SJCRH30 (cell line): Measurements from ENCODE around the gene DDX1. TPM values are rescaled to one million over a fixed set of nuclear protein-coding genes. Genes with fewer than 3 reads are reported as not detected.

Experiments
- DNase-seq, 2 experiments: peaks; one replicate each; pipeline ENCODE4 v3.0.0-alpha.2; 2015 to 2020
- H3K27ac ChIP-seq: fragments of 250-450 bp; sonication (Bioruptor Pico); 2 replicates; pipeline ENCODE4 v1.5.1; 2020; ENCODE audit warnings: mild to moderate bottlenecking, moderate library complexity
- H3K27me3 ChIP-seq: fragments of 250-450 bp; sonication (Bioruptor Pico); 2 replicates; pipeline ENCODE4 v1.5.1; 2020; ENCODE audit warnings: mild to moderate bottlenecking, moderate library complexity
- H3K36me3 ChIP-seq: fragments of 250-450 bp; sonication (Bioruptor Pico); 2 replicates; pipeline ENCODE4 v1.5.1; 2020; ENCODE audit warnings: mild to moderate bottlenecking, moderate library complexity
- H3K4me1 ChIP-seq: fragments of 250-450 bp; sonication (Bioruptor Pico); 2 replicates; pipeline ENCODE4 v1.5.1; 2020; ENCODE audit warnings: mild to moderate bottlenecking, moderate library complexity
- H3K4me3 ChIP-seq: fragments of 250-450 bp; sonication (Bioruptor Pico); 2 replicates; pipeline ENCODE4 v1.5.1; 2020; ENCODE audit warnings: mild to moderate bottlenecking, moderate library complexity
- H3K9me3 ChIP-seq: fragments of 250-450 bp; sonication (Bioruptor Pico); replicated peaks from 2 replicates; pipeline ENCODE4 v1.5.1; 2020; ENCODE audit warnings: mild to moderate bottlenecking, moderate library complexity
- total RNA-seq: library from RNA; depleted of rRNA; stranded (reverse); fragments of >200 nt; shearing (Covaris generic); gene quantifications from 2 replicates; pipeline ENCODE4 v1.2.3, GENCODE V29; 2014

DDX1 gene
- total RNA-seq, 1 experiment from 2014 or later = 139 TPM

DNA sequence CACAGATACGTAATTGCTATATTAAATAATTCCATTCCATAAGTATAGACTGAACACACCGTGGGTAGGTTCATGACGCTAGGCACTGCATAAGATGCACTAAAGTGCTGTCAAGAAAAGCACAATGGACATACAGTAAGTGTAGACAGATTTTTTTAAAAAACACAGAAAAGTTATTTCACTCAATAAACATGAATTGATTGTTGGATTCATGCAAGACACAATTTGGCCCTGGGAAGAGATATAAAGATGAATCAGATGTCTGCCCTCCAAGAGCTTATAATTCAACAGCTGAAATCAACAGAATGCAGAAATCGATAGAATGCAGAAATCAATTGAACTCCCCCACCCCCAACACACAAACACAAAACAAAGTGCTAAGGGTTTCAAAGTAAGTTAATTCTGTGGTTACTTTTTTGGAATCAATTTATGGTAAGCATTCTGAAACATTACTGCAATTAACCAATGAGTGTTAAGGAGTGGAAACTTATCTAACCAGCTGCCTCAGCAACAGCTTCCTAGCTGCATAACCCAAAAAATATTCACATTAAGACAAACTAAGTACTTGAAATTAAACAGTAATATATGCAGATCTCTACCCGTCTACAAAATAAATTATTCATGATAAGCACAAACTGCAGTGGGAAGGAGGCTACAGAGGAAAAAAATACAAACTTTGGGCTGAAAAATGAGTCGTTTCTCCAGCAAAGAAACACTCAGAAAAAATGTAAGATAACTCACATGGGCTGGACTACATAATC is 32.1 kb upstream of the DDX1 start:
- Histone ChIP-seq H3K27me3 (no peaks in the 10 kb centered on the region), H3K9me3 (no peaks in the 10 kb centered on the region), H3K27ac (no peak overlapping the region)

GRCh38 chr2:15560140-15560987 is 31.3 kb upstream of the DDX1 start:
- H3K36me3 ChIP-seq = no peaks in the 10 kb centered on the region; the same call in 1 of the 2 replicates
- peak; percentile 27 to 53 for DNase-seq
- no peaks in the 10 kb centered on the region for H3K9me3 ChIP-seq

More for the DNA sequence above, 32.1 kb upstream of the DDX1 start:
- peak overlapping the region; percentile 77 for H3K4me3 ChIP-seq
- no peaks in the 10 kb centered on the region; the same call in 1 of the 2 replicates for H3K36me3 ChIP-seq
- DNase-seq = no peak
- H3K4me1 ChIP-seq = peaks cover 17% of the 10 kb centered on the region

DNA sequence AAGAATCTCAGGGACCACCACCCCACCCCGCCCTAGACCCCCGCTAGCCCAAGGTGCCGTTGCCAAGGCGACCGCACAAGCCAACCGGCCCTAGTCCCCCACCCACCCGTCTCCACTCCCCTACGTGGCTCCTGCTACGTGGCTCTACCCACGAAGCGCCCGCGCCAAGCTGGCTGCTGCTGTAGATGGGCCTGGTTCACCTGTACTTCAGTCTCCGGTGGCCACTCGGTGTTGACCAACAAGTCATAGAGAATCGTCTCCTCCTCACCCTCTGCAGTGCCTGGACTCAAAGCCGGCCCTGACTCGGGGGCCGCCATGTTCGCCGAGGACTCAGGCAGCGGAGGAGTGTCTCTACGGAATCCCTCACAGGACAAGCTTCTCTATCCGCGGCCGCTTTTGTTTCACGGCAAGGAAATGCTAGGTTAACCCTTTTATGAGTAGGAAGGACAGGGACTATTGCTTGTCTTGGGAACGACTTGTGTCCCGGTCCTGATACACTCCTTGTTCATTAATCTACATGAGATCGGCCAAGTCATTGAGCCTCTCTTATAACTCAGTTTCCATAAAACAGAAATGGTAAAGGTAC is 30.6 kb upstream of the DDX1 start, which contains the start of gene NBAS:
TSS of gene NBAS (minus strand) at position 347 of the 586 bp plus-strand sequence. CDS start at position 317, 30 bp downstream.
- Histone ChIP-seq H3K9me3 (no peaks in the 10 kb centered on the region), H3K36me3 (no peaks in the 10 kb centered on the region; the same call in 1 of the 2 replicates), H3K4me1 (peaks cover 17% of the 10 kb centered on the region), H3K27ac (peak within 1 kb of the TSS; percentile 83), H3K4me3 (peak within 1 kb of the TSS; percentile 77), H3K27me3 (no peaks in the 10 kb centered on the region)
- peak; percentile 90 to 95 for DNase-seq

More at GRCh38 chr2:15560140-15560987, 31.3 kb upstream of the DDX1 start:
- 0 out of 2 replicates have a peak overlapping the region, but pooled peaks have one; percentile 2 for H3K27ac ChIP-seq
- H3K27me3 ChIP-seq = no peaks in the 10 kb centered on the region
- H3K4me3 ChIP-seq = peak overlapping the region; percentile 77
- peaks cover 17% of the 10 kb centered on the region for H3K4me1 ChIP-seq

GRCh38 chr2:15561574-15562344 is 29.9 kb upstream of the DDX1 start:
- H3K9me3 ChIP-seq = no peaks in the 10 kb centered on the region
- H3K4me3 ChIP-seq = peak overlapping the region; percentile 77
- peak; percentile 40 to 71 for DNase-seq
- H3K27me3 ChIP-seq = no peaks in the 10 kb centered on the region
- H3K36me3 ChIP-seq = no peaks in the 10 kb centered on the region
- H3K27ac ChIP-seq = peak overlapping the region; percentile 83
- peaks cover 17% of the 10 kb centered on the region for H3K4me1 ChIP-seq

DNA sequence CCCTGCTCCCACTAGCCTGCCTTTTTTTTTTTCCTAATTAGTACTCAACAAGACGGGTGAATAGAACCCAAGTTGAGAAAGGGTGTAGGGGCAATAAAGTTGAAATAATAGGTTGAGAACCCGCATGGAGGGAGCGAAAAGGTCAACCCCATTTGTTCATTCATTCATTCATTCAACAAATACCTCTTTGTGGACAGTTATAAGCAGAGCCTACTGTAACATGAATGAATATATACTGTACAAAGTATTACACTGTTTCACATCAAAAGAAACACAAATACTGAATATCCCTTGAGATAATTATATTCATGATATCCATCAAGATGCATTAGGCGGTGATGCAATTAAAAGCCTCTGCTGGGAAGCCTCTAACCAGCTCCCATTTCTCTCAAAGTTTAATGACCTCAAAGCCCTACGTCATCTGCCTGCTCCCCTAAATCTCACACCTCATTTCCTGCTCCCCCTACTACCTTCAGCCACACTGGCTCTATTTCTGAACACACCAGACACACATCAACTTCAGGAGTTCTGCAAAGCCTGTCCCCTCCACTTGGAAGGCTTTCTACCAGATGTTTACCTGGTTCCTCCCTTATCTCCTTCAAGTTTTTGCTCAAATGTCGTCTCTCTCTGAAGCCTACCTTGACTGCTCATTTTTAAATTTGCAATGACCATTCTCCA is 29.2 kb upstream of the DDX1 start:
- Histone ChIP-seq H3K9me3 (no peaks in the 10 kb centered on the region), H3K27ac (peak overlapping the region; percentile 83), H3K4me3 (peak overlapping the region; percentile 77), H3K27me3 (no peaks in the 10 kb centered on the region), H3K4me1 (peaks cover 17% of the 10 kb centered on the region), H3K36me3 (no peaks in the 10 kb centered on the region)
- DNase-seq = peak in 1 of 2 experiments; percentile 6

DNA sequence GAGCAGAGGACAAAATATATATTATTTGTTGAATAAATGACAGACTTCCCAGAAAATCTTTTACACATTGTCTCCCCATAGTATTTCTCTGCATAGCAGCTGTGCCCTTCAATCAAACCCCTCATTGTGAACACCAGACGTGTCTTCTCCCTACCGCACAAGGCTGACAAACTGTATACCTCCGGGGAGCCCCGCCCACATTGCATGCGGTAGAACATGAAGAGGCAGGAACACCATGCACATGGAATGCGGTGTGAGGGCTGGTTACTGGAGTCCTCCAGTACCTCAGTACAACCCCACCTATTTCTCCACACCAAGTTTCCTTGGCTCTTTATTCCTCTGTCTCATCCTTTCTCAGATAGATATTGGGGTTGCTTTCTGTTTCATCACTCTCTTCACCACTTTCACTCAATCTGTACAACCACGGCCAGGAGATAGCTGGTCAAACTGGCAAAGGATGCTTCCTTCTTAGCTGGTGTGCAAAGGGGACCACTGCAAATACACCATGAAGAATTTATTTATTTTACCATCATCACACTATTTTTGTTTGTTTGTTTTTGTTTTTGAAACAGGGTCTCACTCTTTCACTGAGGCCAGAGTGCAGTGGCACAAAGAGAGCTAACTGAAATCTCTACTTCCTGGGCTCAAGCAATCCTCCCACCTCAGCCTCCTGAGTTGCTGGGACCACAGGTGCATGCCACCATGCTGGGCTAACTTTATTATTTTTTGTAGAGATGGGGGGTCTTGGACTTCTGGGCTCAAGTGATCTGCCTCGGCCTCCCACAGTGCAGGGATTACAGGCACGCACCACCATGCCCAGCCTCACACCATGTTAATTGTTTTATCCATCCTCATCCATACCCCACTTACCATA is 28.2 kb upstream of the DDX1 start:
- peak; percentile 79 to 85 for DNase-seq
- Histone ChIP-seq H3K27me3 (no peaks in the 10 kb centered on the region), H3K4me1 (peaks cover 17% of the 10 kb centered on the region), H3K4me3 (peak overlapping the region; percentile 17), H3K27ac (peak overlapping the region; percentile 83; the same call in 1 of the 2 replicates), H3K36me3 (no peaks in the 10 kb centered on the region), H3K9me3 (no peaks in the 10 kb centered on the region)

GRCh38 chr2:15565392-15565791 is 26.3 kb upstream of the DDX1 start:
- Histone ChIP-seq H3K9me3 (no peaks in the 10 kb centered on the region), H3K27ac (no peak overlapping the region), H3K4me1 (peaks cover 15% of the 10 kb centered on the region; the same call in 1 of the 2 replicates), H3K4me3 (no peak overlapping the region), H3K36me3 (no peaks in the 10 kb centered on the region), H3K27me3 (no peaks in the 10 kb centered on the region)
- DNase-seq = no peak

- Histone ChIP-seq H3K27me3 (no peaks in the 10 kb centered on the region), H3K4me3 (no peak overlapping the region), H3K9me3 (no peaks in the 10 kb centered on the region), H3K4me1 (peaks cover 15% of the 10 kb centered on the region; the same call in 1 of the 2 replicates), H3K27ac (no peak overlapping the region), H3K36me3 (no peaks in the 10 kb centered on the region)
- no peak for DNase-seq
Observed at GRCh38 chr2:15565994-15566671, 25.5 kb upstream of the DDX1 start.

- Histone ChIP-seq H3K4me1 (peaks cover 15% of the 10 kb centered on the region; the same call in 1 of the 2 replicates), H3K27me3 (no peaks in the 10 kb centered on the region), H3K4me3 (no peak overlapping the region), H3K36me3 (no peaks in the 10 kb centered on the region), H3K9me3 (no peaks in the 10 kb centered on the region), H3K27ac (no peak overlapping the region)
- DNase-seq = no peak
Observed at GRCh38 chr2:15566912-15567311, 24.8 kb upstream of the DDX1 start.

- no peaks in the 10 kb centered on the region for H3K36me3 ChIP-seq
- H3K4me1 ChIP-seq = 0 out of 2 replicates have a peak, but pooled peaks cover 3% of the 10 kb centered on the region
- H3K9me3 ChIP-seq = no peaks in the 10 kb centered on the region
- H3K27ac ChIP-seq = no peak overlapping the region
- H3K4me3 ChIP-seq = no peak overlapping the region
- H3K27me3 ChIP-seq = no peaks in the 10 kb centered on the region
- DNase-seq = no peak
Observed at GRCh38 chr2:15568874-15569273, 22.8 kb upstream of the DDX1 start.

GRCh38 chr2:15570104-15570503 is 21.6 kb upstream of the DDX1 start:
- Histone ChIP-seq H3K27me3 (no peaks in the 10 kb centered on the region), H3K4me3 (peak overlapping the region; percentile 47), H3K4me1 (0 out of 2 replicates have a peak, but pooled peaks cover 3% of the 10 kb centered on the region), H3K36me3 (no peaks in the 10 kb centered on the region), H3K9me3 (no peaks in the 10 kb centered on the region), H3K27ac (peak overlapping the region; percentile 59)
- peak; percentile 48 to 76 for DNase-seq

GRCh38 chr2:15571729-15572128 is 19.9 kb upstream of the DDX1 start:
- no peak overlapping the region for H3K27ac ChIP-seq
- H3K9me3 ChIP-seq = no peaks in the 10 kb centered on the region
- DNase-seq = no peak
- H3K4me3 ChIP-seq = no peak overlapping the region
- no peaks in the 10 kb centered on the region for H3K27me3 ChIP-seq
- H3K4me1 ChIP-seq = 0 out of 2 replicates have a peak, but pooled peaks cover 3% of the 10 kb centered on the region
- H3K36me3 ChIP-seq = no peaks in the 10 kb centered on the region
